Uterus (tissue), 2 donors: Measurements from ENCODE around the gene ZFYVE28.

ENCODE experiments used
- POLR2A ChIP-seq, 2 donors: fragments of 450-650 bp; IDR thresholded peaks; one replicate each; pipeline ENCODE4 v1.6.1; 2016; ENCODE audit warnings: antibody characterized with exemption in 2 of 2, mild to moderate bottlenecking in 1 of 2, moderate library complexity in 1 of 2
- TF ChIP-seq, protein P1 (sequence below), 4 experiments: fragments of 200-600 bp in 2 of 4; fragments of 450-650 bp in 2 of 4; sonication (generic) in 2 of 4; IDR thresholded peaks; one replicate each; pipeline ENCODE4 v1.5.1; 2016 to 2019; ENCODE audit warnings: antibody characterized with exemption in 4 of 4, mild to moderate bottlenecking in 2 of 4, moderate library complexity in 1 of 4

DNA sequence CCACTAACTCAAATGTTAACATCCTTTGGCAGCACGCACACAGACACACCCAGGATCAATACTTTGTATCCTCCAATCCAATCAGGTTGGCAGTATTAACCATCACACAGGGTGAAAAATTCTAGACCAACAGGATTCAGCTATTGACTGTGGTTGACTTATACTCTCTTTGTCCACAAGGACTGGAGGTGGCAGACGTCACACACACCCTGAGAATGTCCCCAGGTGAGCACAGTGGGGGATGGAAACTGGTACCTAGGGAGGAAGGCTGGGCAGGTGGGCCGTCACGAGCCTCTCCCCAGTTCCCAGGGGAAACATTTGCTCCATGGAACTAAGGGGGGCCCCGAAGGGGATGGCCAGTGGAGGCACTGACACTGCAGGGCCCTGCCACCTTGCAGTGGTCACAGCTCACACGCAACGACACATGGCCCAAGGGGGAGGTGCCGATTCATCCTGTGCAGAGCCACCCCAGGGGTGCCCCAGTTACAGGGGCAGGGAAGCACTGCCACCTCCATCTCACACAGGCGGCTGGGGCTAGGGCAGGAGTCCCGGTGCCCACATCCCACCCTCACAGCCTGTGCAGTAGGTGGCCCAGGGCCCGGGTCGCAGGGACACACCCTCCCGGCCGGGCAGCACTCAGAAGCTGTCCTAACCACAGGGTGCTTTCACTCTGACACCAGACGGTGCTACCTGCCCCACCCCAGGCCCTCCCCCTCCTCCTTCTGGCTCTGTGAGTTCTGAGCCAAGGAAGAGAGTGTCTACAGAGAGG is 17.4 kb downstream of the ZFYVE28 start:
- TF ChIP-seq, protein P1, sequence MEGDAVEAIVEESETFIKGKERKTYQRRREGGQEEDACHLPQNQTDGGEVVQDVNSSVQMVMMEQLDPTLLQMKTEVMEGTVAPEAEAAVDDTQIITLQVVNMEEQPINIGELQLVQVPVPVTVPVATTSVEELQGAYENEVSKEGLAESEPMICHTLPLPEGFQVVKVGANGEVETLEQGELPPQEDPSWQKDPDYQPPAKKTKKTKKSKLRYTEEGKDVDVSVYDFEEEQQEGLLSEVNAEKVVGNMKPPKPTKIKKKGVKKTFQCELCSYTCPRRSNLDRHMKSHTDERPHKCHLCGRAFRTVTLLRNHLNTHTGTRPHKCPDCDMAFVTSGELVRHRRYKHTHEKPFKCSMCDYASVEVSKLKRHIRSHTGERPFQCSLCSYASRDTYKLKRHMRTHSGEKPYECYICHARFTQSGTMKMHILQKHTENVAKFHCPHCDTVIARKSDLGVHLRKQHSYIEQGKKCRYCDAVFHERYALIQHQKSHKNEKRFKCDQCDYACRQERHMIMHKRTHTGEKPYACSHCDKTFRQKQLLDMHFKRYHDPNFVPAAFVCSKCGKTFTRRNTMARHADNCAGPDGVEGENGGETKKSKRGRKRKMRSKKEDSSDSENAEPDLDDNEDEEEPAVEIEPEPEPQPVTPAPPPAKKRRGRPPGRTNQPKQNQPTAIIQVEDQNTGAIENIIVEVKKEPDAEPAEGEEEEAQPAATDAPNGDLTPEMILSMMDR (IDR thresholded peaks at IDR 0.05): no peak
- no peak for TF ChIP-seq POLR2A (IDR thresholded peaks at IDR 0.05)
